Immature natural killer cell (primary cell): Measurements from ENCODE around the gene MYO1D. TPM values are rescaled to one million over a fixed set of nuclear protein-coding genes. Genes with fewer than 3 reads are reported as not detected.

Source experiments
- DNase-seq, 3 donors: peaks; one replicate each; pipeline ENCODE4 v3.0.0; 2022; ENCODE audit warnings: mixed read lengths in 1 of 3
- H3K27ac Mint-ChIP-seq, 6 donors: one replicate each; pipeline ENCODE4 v1.8.0; 2020; ENCODE audit warnings: mixed read lengths in 6 of 6, mild to moderate bottlenecking in 5 of 6, inconsistent platforms in 4 of 6, moderate library complexity in 3 of 6
- H3K27me3 Mint-ChIP-seq, 3 donors: one replicate each; pipeline ENCODE4 v1.8.0; 2020 to 2021; ENCODE audit warnings: low read depth in 3 of 3, mild to moderate bottlenecking in 3 of 3, mixed read lengths in 3 of 3, moderate library complexity in 3 of 3, inconsistent platforms in 1 of 3
- H3K36me3 Mint-ChIP-seq, 3 donors: one replicate each; pipeline ENCODE4 v1.8.0; 2020; ENCODE audit warnings: mixed read lengths in 3 of 3, inconsistent platforms in 2 of 3, mild to moderate bottlenecking in 2 of 3
- H3K4me1 Mint-ChIP-seq, 2 donors: one replicate each; pipeline ENCODE4 v1.8.0; 2020; ENCODE audit warnings: inconsistent platforms in 2 of 2, mild to moderate bottlenecking in 2 of 2, mixed read lengths in 2 of 2, moderate library complexity in 1 of 2
- H3K4me3 Mint-ChIP-seq, 5 donors: one replicate each; pipeline ENCODE4 v1.8.0; 2020; ENCODE audit warnings: mild to moderate bottlenecking in 5 of 5, mixed read lengths in 5 of 5, inconsistent platforms in 3 of 5, moderate library complexity in 3 of 5
- H3K9me3 Mint-ChIP-seq, 6 donors: one replicate each; pipeline ENCODE4 v1.8.0; 2020; ENCODE audit warnings: mild to moderate bottlenecking in 6 of 6, mixed read lengths in 6 of 6, inconsistent platforms in 4 of 6, moderate library complexity in 3 of 6
- polyA plus RNA-seq, 3 donors: library from polyadenylated mRNA; unstranded; fragments of 300-500 nt; fragmentation: Illumina TruSeq; gene quantifications; one replicate each; pipeline ENCODE4 v1.2.3, GENCODE V29; 2021

The MYO1D gene
- polyA plus RNA-seq, 3 donors from 2014 or later, result 2.0 to 7.9 TPM; not detected in 1

GRCh38 chr17:32697728-32698625 lies 178.9 kb downstream of the MYO1D start:
- Mint-ChIP-seq H3K9me3 (peaks cover 0 to 1% (median 0%) of the 10 kb centered on the region in 6 donors), H3K27me3 (peaks cover 0 to 4% (median 1%) of the 10 kb centered on the region in 3 donors), H3K27ac (no peak overlapping the region)

GRCh38 chr17:32696426-32696825 lies 180.5 kb downstream of the MYO1D start:
- Mint-ChIP-seq H3K27me3 (peaks cover 0 to 2% (median 0%) of the 10 kb centered on the region in 3 donors), H3K9me3 (no peaks in the 10 kb centered on the region), H3K27ac (no peak overlapping the region), H3K4me1 (peaks cover 15 to 25% of the 10 kb centered on the region in 2 donors), H3K36me3 (peaks cover 0 to 7% (median 4%) of the 10 kb centered on the region in 3 donors), H3K4me3 (no peak overlapping the region)
- no peak for DNase-seq

More at GRCh38 chr17:32697728-32698625, 178.9 kb downstream of the MYO1D start:
- Mint-ChIP-seq H3K4me3 (no peak overlapping the region), H3K36me3 (peaks cover 0 to 7% (median 4%) of the 10 kb centered on the region in 3 donors), H3K4me1 (peaks cover 4 to 11% of the 10 kb centered on the region in 2 donors)
- no peak for DNase-seq

- Mint-ChIP-seq H3K36me3 (peaks cover 0 to 7% (median 4%) of the 10 kb centered on the region in 3 donors), H3K4me1 (peaks cover 16 to 28% of the 10 kb centered on the region in 2 donors), H3K4me3 (no peak overlapping the region), H3K9me3 (no peaks in the 10 kb centered on the region), H3K27ac (no peak overlapping the region), H3K27me3 (peaks cover 0 to 2% (median 0%) of the 10 kb centered on the region in 3 donors)
- no peak for DNase-seq
Measured at GRCh38 chr17:32695864-32696263, 181.1 kb downstream of the MYO1D start.

GRCh38 chr17:32693194-32693897 lies 183.6 kb downstream of the MYO1D start:
- DNase-seq, result no peak
- H3K4me1 Mint-ChIP-seq, result peaks cover 20 to 33% of the 10 kb centered on the region in 2 donors
- H3K36me3 Mint-ChIP-seq, result peaks cover 4 to 7% (median 4%) of the 10 kb centered on the region in 3 donors
- no peaks in the 10 kb centered on the region for H3K9me3 Mint-ChIP-seq
- peaks cover 0 to 2% (median 0%) of the 10 kb centered on the region in 3 donors for H3K27me3 Mint-ChIP-seq
- peak overlapping the region in 3 of 5 donors; percentile 41 to 66 (median 55) for H3K4me3 Mint-ChIP-seq
- H3K27ac Mint-ChIP-seq, result peak overlapping the region in 2 of 6 donors; percentile 88 to 90

GRCh38 chr17:32692179-32692578 lies 184.7 kb downstream of the MYO1D start:
- H3K36me3 Mint-ChIP-seq, result peaks cover 4 to 7% (median 4%) of the 10 kb centered on the region in 3 donors
- peak in 2 of 3 donors; percentile 22 to 33 for DNase-seq
- H3K4me1 Mint-ChIP-seq, result peaks cover 20 to 33% of the 10 kb centered on the region in 2 donors
- peaks cover 0 to 2% (median 0%) of the 10 kb centered on the region in 3 donors for H3K27me3 Mint-ChIP-seq
- peak overlapping the region in 4 of 6 donors; percentile 29 to 90 (median 58) for H3K27ac Mint-ChIP-seq
- H3K4me3 Mint-ChIP-seq, result peak overlapping the region; percentile 18 to 66 (median 56)
- H3K9me3 Mint-ChIP-seq, result no peaks in the 10 kb centered on the region

- Mint-ChIP-seq H3K9me3 (no peaks in the 10 kb centered on the region), H3K36me3 (peaks cover 0 to 10% (median 4%) of the 10 kb centered on the region in 3 donors), H3K4me3 (no peak overlapping the region), H3K4me1 (peaks cover 20 to 33% of the 10 kb centered on the region in 2 donors), H3K27me3 (peaks cover 0 to 2% (median under 1%) of the 10 kb centered on the region in 3 donors), H3K27ac (no peak overlapping the region)
- no peak for DNase-seq
Measured at GRCh38 chr17:32689348-32689747, 187.6 kb downstream of the MYO1D start.

- no peak for DNase-seq
- Mint-ChIP-seq H3K9me3 (no peaks in the 10 kb centered on the region), H3K27ac (peak overlapping the region in 2 of 6 donors; percentile 12 to 18), H3K27me3 (peaks cover 0 to 2% (median 2%) of the 10 kb centered on the region in 3 donors), H3K4me1 (peaks cover 18 to 25% of the 10 kb centered on the region in 2 donors), H3K36me3 (peaks cover 0 to 10% (median 0%) of the 10 kb centered on the region in 3 donors), H3K4me3 (no peak overlapping the region)
Measured at GRCh38 chr17:32688221-32688620, 188.7 kb downstream of the MYO1D start.

- H3K36me3 Mint-ChIP-seq, result peaks cover 0 to 6% (median 0%) of the 10 kb centered on the region in 3 donors
- no peak overlapping the region for H3K4me3 Mint-ChIP-seq
- H3K9me3 Mint-ChIP-seq, result no peaks in the 10 kb centered on the region
- no peaks in the 10 kb centered on the region for H3K4me1 Mint-ChIP-seq
- H3K27ac Mint-ChIP-seq, result no peak overlapping the region
- DNase-seq, result no peak
- H3K27me3 Mint-ChIP-seq, result peaks cover 0 to 4% (median 2%) of the 10 kb centered on the region in 3 donors
Measured at GRCh38 chr17:32684087-32684958, 192.6 kb downstream of the MYO1D start.

- no peak for DNase-seq
- Mint-ChIP-seq H3K4me3 (no peak overlapping the region), H3K27ac (no peak overlapping the region), H3K27me3 (peaks cover 0 to 6% (median 3%) of the 10 kb centered on the region in 3 donors), H3K36me3 (no peaks in the 10 kb centered on the region), H3K9me3 (no peaks in the 10 kb centered on the region), H3K4me1 (peaks cover 5 to 12% of the 10 kb centered on the region in 2 donors)
Measured at GRCh38 chr17:32673964-32674363, 203.0 kb downstream of the MYO1D start.

GRCh38 chr17:32672711-32673110 lies 204.2 kb downstream of the MYO1D start:
- Mint-ChIP-seq H3K9me3 (no peaks in the 10 kb centered on the region), H3K4me1 (peaks cover 5 to 12% of the 10 kb centered on the region in 2 donors), H3K27ac (no peak overlapping the region), H3K36me3 (no peaks in the 10 kb centered on the region), H3K4me3 (peak overlapping the region in 1 of 5 donors; percentile 54), H3K27me3 (peaks cover 0 to 6% (median under 1%) of the 10 kb centered on the region in 3 donors)
- DNase-seq, result no peak

GRCh38 chr17:32671896-32672295 lies 205.0 kb downstream of the MYO1D start:
- Mint-ChIP-seq H3K27me3 (peaks cover 0 to 6% (median 0%) of the 10 kb centered on the region in 3 donors), H3K9me3 (no peaks in the 10 kb centered on the region), H3K4me3 (no peak overlapping the region), H3K36me3 (no peaks in the 10 kb centered on the region), H3K27ac (peak overlapping the region in 1 of 6 donors; percentile 56), H3K4me1 (peaks cover 5 to 12% of the 10 kb centered on the region in 2 donors)
- no peak for DNase-seq

- no peak for DNase-seq
- Mint-ChIP-seq H3K4me1 (no peaks in the 10 kb centered on the region), H3K27me3 (peaks cover 0 to 4% (median 2%) of the 10 kb centered on the region in 3 donors), H3K27ac (no peak overlapping the region), H3K4me3 (no peak overlapping the region), H3K9me3 (no peaks in the 10 kb centered on the region), H3K36me3 (peaks cover 0 to 4% (median 0%) of the 10 kb centered on the region in 3 donors)
Measured at GRCh38 chr17:32664936-32665583, 211.9 kb downstream of the MYO1D start.
